ENCODE measurements around the gene NPIPB6.

NPIPB6 gene

DNA sequence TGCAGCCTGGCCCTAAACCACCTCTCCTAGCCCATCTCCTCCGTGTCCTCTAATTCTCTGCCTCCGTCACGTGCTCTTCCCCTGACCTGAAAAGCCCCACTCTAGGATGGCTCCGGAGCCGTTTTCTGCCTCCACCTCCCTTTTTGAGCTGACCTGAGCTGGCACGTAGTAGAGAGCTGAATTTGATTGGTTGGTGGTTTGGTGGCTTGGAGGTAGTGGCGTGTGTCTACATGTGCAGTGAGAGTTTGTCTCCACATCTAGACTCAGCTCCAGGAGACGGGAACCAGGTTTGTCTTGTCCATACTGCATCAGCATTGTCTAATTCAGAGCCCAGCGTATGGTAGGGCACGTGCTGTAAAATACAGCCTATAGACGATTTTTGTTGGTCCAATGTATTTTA, 68.0 kb downstream of the NPIPB6 start:
- TF ChIP-seq, protein P1, sequence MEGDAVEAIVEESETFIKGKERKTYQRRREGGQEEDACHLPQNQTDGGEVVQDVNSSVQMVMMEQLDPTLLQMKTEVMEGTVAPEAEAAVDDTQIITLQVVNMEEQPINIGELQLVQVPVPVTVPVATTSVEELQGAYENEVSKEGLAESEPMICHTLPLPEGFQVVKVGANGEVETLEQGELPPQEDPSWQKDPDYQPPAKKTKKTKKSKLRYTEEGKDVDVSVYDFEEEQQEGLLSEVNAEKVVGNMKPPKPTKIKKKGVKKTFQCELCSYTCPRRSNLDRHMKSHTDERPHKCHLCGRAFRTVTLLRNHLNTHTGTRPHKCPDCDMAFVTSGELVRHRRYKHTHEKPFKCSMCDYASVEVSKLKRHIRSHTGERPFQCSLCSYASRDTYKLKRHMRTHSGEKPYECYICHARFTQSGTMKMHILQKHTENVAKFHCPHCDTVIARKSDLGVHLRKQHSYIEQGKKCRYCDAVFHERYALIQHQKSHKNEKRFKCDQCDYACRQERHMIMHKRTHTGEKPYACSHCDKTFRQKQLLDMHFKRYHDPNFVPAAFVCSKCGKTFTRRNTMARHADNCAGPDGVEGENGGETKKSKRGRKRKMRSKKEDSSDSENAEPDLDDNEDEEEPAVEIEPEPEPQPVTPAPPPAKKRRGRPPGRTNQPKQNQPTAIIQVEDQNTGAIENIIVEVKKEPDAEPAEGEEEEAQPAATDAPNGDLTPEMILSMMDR (conservative IDR thresholded peaks at IDR 0.05; ENCODE audit: low read depth, low read length), result no peak
- H3K4me3 ChIP-seq (ENCODE audit: low read depth, low read length), result no peak overlapping the region
- DNase-seq (ENCODE audit: low read depth), result no peak

DNA sequence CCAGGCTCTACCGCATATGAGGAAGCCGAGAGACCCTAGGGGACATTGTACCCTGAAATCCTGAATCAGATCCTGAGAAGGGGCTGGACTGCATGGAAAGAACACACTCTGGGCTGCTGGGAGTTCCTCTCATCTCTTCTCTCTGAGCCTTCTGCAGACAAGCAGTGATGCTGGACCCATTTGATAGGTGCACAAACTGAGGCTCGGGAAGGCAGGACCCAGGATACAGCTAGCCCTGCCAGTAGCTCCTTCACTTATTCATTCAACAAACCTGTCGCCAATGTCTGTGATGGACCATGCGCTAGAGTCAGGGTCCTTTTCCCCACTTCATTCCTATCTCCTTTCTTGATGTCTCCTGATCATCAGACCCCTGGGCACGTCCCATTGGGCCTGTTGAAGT, 69.1 kb downstream of the NPIPB6 start:
- H3K4me3 ChIP-seq (ENCODE audit: low read depth, low read length), result no peak overlapping the region
- TF ChIP-seq, protein P1 (conservative IDR thresholded peaks at IDR 0.05; ENCODE audit: low read depth, low read length), result no peak
- DNase-seq (ENCODE audit: low read depth), result no peak

DNA sequence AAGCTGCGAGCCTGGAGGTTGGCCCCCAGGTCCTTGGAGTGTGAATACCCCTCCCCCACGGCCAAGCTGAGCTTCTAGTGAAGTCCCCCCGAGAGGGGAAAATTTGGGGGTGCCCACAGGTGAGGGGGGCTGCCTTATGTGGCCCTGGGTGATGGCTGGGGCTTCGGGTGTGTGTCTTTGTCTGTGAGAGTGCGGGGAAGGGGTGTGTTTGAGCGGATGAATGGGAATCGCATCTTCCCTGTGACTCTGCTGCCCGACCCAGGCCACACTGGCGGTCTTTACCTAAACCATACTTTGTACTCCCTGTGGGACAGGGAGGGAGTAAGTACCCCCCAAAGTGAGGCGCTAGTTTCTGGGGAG, 69.7 kb downstream of the NPIPB6 start:
- no peak for DNase-seq (ENCODE audit: low read depth)
- TF ChIP-seq, protein P1 (conservative IDR thresholded peaks at IDR 0.05; ENCODE audit: low read depth, low read length), result no peak
- H3K4me3 ChIP-seq (ENCODE audit: low read depth, low read length), result no peak overlapping the region

DNA sequence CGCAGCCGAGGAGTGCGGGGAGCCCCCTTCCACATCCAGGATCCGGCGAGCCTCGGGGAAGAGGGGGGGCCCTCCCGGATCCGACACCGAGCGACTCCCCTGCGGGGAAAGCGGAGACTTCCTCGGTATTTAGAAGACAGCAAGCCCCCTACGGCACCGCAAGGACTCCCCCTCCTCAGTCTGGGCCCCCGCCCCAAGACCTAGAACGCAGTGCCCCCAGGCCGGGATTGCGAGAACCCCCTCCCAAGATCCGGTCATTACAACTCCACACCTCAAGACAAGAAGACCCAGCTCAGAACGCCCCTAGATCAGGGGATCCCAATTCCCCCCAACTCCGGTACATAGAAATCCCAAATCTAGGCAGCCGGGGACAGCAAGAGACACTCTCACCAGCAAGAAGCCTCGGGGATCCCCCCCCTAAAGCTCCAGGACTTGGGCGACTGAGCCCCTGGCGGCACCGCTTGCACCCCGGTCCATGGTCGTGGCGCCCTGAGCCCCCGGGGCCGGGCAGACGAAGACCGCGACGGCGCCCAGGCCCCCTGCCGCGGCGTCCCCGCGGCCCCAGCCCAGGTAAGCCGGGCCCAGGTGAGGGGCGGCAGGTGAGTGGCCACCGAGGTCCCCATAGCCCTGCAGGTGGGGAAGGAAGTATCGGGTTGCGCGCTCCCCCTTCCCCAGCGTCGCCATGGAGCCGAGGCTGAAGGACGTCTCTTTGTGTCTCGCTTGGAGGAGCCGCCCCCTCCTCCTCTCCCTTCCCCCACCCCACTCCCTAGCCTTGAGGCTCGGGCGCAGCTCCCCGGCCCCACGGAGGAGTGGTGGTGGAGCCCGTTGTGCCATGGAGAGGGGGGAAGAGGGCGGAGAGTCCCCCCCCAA, 70.3 kb downstream of the NPIPB6 start:
- no peak for DNase-seq (ENCODE audit: low read depth)
- peak overlapping the region; percentile 35 for H3K4me3 ChIP-seq (ENCODE audit: low read depth, low read length)
- TF ChIP-seq, protein P1 (conservative IDR thresholded peaks at IDR 0.05; ENCODE audit: low read depth, low read length), result no peak
